Heart right ventricle (tissue), 16 donors: ENCODE measurements around the gene TRIM36. TPM values are rescaled to one million over a fixed set of nuclear protein-coding genes. Genes with fewer than 3 reads are reported as not detected.

Source experiments
- ATAC-seq, 8 donors: fragments of 200-7000 bp; cut with Tn5 transposase; one replicate each; pipeline ENCODE4 v1.9.1; 2020; ENCODE audit warnings: mild to moderate bottlenecking in 8 of 8, moderate library complexity in 8 of 8, moderate number of reproducible peaks in 1 of 8
- DNase-seq, 2 donors: peaks; one replicate each; pipeline ENCODE4 v3.0.0-alpha.2; 2020
- H3K27ac ChIP-seq, 10 donors: fragments of 200-600 bp; sonication (generic) in 2 of 10; one replicate each; pipeline versions ENCODE4 v1.5.0 to v1.8.0; 2020 to 2022; ENCODE audit warnings: mild to moderate bottlenecking in 3 of 10
- H3K27me3 ChIP-seq, 7 donors: fragments of 200-600 bp; one replicate each; pipeline ENCODE4 v1.8.0; 2021 to 2022; ENCODE audit warnings: mild to moderate bottlenecking in 2 of 7
- H3K36me3 ChIP-seq, 9 donors: fragments of 200-600 bp; sonication (generic) in 1 of 9; one replicate each; pipeline versions ENCODE4 v1.5.0 to v1.8.0; 2020 to 2022; ENCODE audit warnings: mild to moderate bottlenecking in 2 of 9
- H3K4me1 ChIP-seq, 9 donors: fragments of 200-600 bp; sonication (generic) in 1 of 9; one replicate each; pipeline versions ENCODE4 v1.5.0 to v1.8.0; 2020 to 2022; ENCODE audit warnings: mild to moderate bottlenecking in 4 of 9
- H3K4me3 ChIP-seq, 10 donors: fragments of 200-600 bp; sonication (generic) in 2 of 10; one replicate each; pipeline versions ENCODE4 v1.5.0 to v1.8.0; 2020 to 2022; ENCODE audit warnings: mild to moderate bottlenecking in 7 of 10, moderate library complexity in 2 of 10
- H3K9me3 ChIP-seq, 11 donors: fragments of 200-600 bp in 10 of 11; sonication (generic) in 2 of 11; one replicate each; pipeline versions ENCODE4 v1.5.0 to v1.8.0; 2013 to 2022; ENCODE audit warnings: mild to moderate bottlenecking in 2 of 11, control low read depth in 1 of 11, moderate library complexity in 1 of 11
- CTCF ChIP-seq, 9 donors: fragments of 200-600 bp; sonication (generic) in 2 of 9; IDR thresholded peaks; one replicate each; pipeline versions ENCODE4 v1.5.0 to v1.8.0; 2021 to 2022; ENCODE audit warnings: antibody characterized with exemption in 9 of 9, mild to moderate bottlenecking in 5 of 9, moderate library complexity in 1 of 9
- WGBS, 2 donors: extraction: QIAGEN DNeasy Blood & Tissue Kit; methylation state at CpG; one replicate each; pipeline ENCODE4 v1.1.7; 2013; ENCODE audit warnings: inconsistent platforms in 1 of 2; 5-methylcytosine and 5-hydroxymethylcytosine counted together
- intact Hi-C, 10 donors: fragments of 100-400 bp; cut with DNase I; formaldehyde crosslinking; loops; one replicate each; pipeline versions ENCODE4 v1.11.1 to v1.14.2; 2022
- polyA plus RNA-seq, 2 donors: library from polyadenylated mRNA; stranded (reverse); fragments of 200-250 nt; gene quantifications; one replicate each; pipeline ENCODE4 v1.2.3, GENCODE V29; 2013
- total RNA-seq, 10 donors: library from RNA; stranded (reverse); fragmentation: NEBNext Ultra II Directional in 3 of 10; extraction: Animal tissue kit (Norgen Biotek cat#: 25700) in 3 of 10; gene quantifications; one replicate each; pipeline versions ENCODE4 v1.2.1 to v1.2.4, GENCODE V29; 2021 to 2023
- donor health status: Arrhythmogenic right ventricular cardiomyopathy.
- donor health status: ischemic (EF 13 %, LVEDD 7.1; RV severe dilation, severe dysfunction).
- donor health status: healthy with polysubstance abuse.
- donor health status: DM: no; HTN: yes; CAD: no.
- donor health status: DM: no; HTN: no; CAD: no.
- donor health status: ischemic (EF 25% LVEDD 6.9; RV normal size, moderate dysfunction).
- donor health status: ischemic (EF 25% LVEDD 5.7; RV mildly dilated, moderate dysfunction).
- donor health status: healthy.
- donor health status: DM: yes; HTN: yes; CAD: no.
- donor health status: Ischemic cardiomyopathy.
- donor health status: ischemic (EF 35%, LVEDD 5.7; RV mildly dilated, moderate dysfunction).
- donor health status: nonischemic (EF 11% LVEDD 7.7; RV severe dilation, severe dysfunction).
- donor health status: DM: yes; HTN: yes; CAD: no.
- donor health status: PGD.
- donor health status: ischemic (EF 29% LVEDD 5.4; RV normal size, mild dysfunction).
- donor health status: nonischemic (EF 23%, LVEDD 6.1; RV moderate dilation, normal function).

TRIM36 gene
- total and polyA plus RNA-seq, 12 donors = 0.06 to 2.2 (median 0.35) TPM

- Histone ChIP-seq H3K27ac (no peak overlapping the region), H3K9me3 (no peaks in the 10 kb centered on the region), H3K27me3 (peaks cover 0 to 50% (median 23%) of the 10 kb centered on the region in 7 donors), H3K4me3 (no peak overlapping the region), H3K36me3 (no peaks in the 10 kb centered on the region), H3K4me1 (no peaks in the 10 kb centered on the region)
- ATAC-seq (no peak), DNase-seq (no peak)
- WGBS, 2 donors = 72 to 73% methylated on average over 5 of the region's 5 CpGs
- TF ChIP-seq CTCF (IDR thresholded peaks at IDR 0.05) = no peak
- intact Hi-C loops = no loop called here
These were observed 60.4 kb downstream of the TRIM36 start for GRCh38 chr5:115109356-115109755.

GRCh38 chr5:115100319-115100955 is 69.3 kb downstream of the TRIM36 start:
- H3K27me3 ChIP-seq = peaks cover 0 to 12% (median 6%) of the 10 kb centered on the region in 7 donors
- 73 to 79% methylated on average over 6 of the region's 6 CpGs for whole genome bisulfite sequencing, 2 donors
- no peak overlapping the region for H3K27ac ChIP-seq
- TF ChIP-seq CTCF (IDR thresholded peaks at IDR 0.05) = no peak
- ATAC-seq (no peak), DNase-seq (no peak)
- H3K9me3 ChIP-seq = no peaks in the 10 kb centered on the region
- no peak overlapping the region for H3K4me3 ChIP-seq
- H3K36me3 ChIP-seq = no peaks in the 10 kb centered on the region
- H3K4me1 ChIP-seq = no peaks in the 10 kb centered on the region
- intact Hi-C loops = no loop called here

- DNase-seq (no peak), ATAC-seq (peak in 3 of 8 donors; percentile 43 to 58 (median 45))
- Histone ChIP-seq H3K27ac (no peak overlapping the region), H3K4me1 (no peaks in the 10 kb centered on the region), H3K9me3 (no peaks in the 10 kb centered on the region), H3K4me3 (no peak overlapping the region), H3K27me3 (peaks cover 0 to 10% (median 0%) of the 10 kb centered on the region in 7 donors), H3K36me3 (no peaks in the 10 kb centered on the region)
- TF ChIP-seq CTCF (IDR thresholded peaks at IDR 0.05) = peak in 8 of 9 donors; percentile 7 to 73 (median 60)
- 4 to 6% methylated on average over 2 of the region's 2 CpGs for WGBS, 2 donors
- intact Hi-C loops = loop anchor here in 9 of 10 donors (5.0 to 10.0 kb wide), 6 partner anchors 139 to 1319 kb away; no protein-coding TSS in a partner anchor
These were observed 71.5 kb downstream of the TRIM36 start for GRCh38 chr5:115098041-115098702.

GRCh38 chr5:115097236-115097635 is 72.5 kb downstream of the TRIM36 start:
- no peak for DNase-seq
- Histone ChIP-seq H3K27ac (no peak overlapping the region), H3K4me3 (no peak overlapping the region), H3K36me3 (no peaks in the 10 kb centered on the region), H3K27me3 (peaks cover 0 to 12% (median 0%) of the 10 kb centered on the region in 7 donors), H3K9me3 (no peaks in the 10 kb centered on the region), H3K4me1 (no peaks in the 10 kb centered on the region)
- 77 to 78% methylated on average over 2 of the region's 2 CpGs for WGBS, 2 donors
- ATAC-seq = no peak
- intact Hi-C loops = loop anchor here in 9 of 10 donors (5.0 to 10.0 kb wide), 6 partner anchors 140 to 1320 kb away; no protein-coding TSS in a partner anchor
- no peak for TF ChIP-seq CTCF (IDR thresholded peaks at IDR 0.05)
